Mucosa of stomach (tissue), 1 donor: ENCODE measurements around the gene BAG5.

Experiments
- H3K27me3 ChIP-seq: one replicate; pipeline ENCODE4 v1.7.0; 2013; ENCODE audit warnings: mild to moderate bottlenecking, low read length; ENCODE audit not compliant: control insufficient read depth, insufficient read depth
- H3K36me3 ChIP-seq: one replicate; pipeline ENCODE4 v1.7.0; 2013; ENCODE audit warnings: low read length; ENCODE audit not compliant: control insufficient read depth, insufficient read depth
- H3K4me1 ChIP-seq: one replicate; pipeline ENCODE4 v1.7.0; 2013; ENCODE audit warnings: mild to moderate bottlenecking, low read length; ENCODE audit not compliant: control insufficient read depth, insufficient read depth
- H3K4me3 ChIP-seq: one replicate; pipeline ENCODE4 v1.7.0; 2013; ENCODE audit warnings: low read length
- H3K9ac ChIP-seq: one replicate; pipeline ENCODE4 v1.7.0; 2013; ENCODE audit warnings: mild to moderate bottlenecking, low read length, moderate library complexity
- H3K9me3 ChIP-seq: one replicate; pipeline ENCODE4 v1.7.0; 2013; ENCODE audit warnings: mild to moderate bottlenecking, low read length, moderate library complexity; ENCODE audit not compliant: control insufficient read depth
- donor health status: Pancreatic carcinoma.

The BAG5 gene

GRCh38 chr14:103581954-103582703, 19.7 kb upstream of the BAG5 start:
- no peaks in the 10 kb centered on the region for H3K27me3 ChIP-seq
- H3K9ac ChIP-seq: no peak overlapping the region
- H3K4me1 ChIP-seq: peaks cover 8% of the 10 kb centered on the region
- no peaks in the 10 kb centered on the region for H3K36me3 ChIP-seq
- H3K9me3 ChIP-seq: no peaks in the 10 kb centered on the region
- H3K4me3 ChIP-seq: no peak overlapping the region

DNA sequence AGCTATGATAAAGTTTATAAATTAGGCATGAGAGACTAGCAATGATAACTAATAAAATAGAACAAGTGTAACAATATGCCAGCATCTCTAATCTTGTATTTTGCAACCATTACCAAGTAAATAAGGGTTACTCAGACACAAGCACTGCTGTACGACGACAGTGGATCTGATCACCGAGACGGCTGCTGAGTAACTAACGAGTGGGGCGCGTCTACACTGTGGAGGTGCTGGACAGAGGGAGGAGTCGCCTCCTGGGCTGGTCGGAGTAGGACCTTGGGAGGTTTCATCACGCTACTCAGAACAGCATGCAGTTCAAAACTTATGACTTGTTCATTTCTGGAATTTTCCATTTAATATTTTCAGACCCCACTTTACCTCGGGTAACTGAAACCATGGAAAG, 18.7 kb upstream of the BAG5 start:
- Histone ChIP-seq H3K4me1 (peaks cover 14% of the 10 kb centered on the region), H3K9me3 (no peaks in the 10 kb centered on the region), H3K4me3 (no peak overlapping the region), H3K36me3 (no peaks in the 10 kb centered on the region), H3K27me3 (no peaks in the 10 kb centered on the region), H3K9ac (no peak overlapping the region)

GRCh38 chr14:103578401-103579075, 16.1 kb upstream of the BAG5 start:
- Histone ChIP-seq H3K4me1 (peaks cover 24% of the 10 kb centered on the region), H3K36me3 (no peaks in the 10 kb centered on the region), H3K9me3 (no peaks in the 10 kb centered on the region), H3K4me3 (no peak overlapping the region), H3K27me3 (no peaks in the 10 kb centered on the region), H3K9ac (no peak overlapping the region)

- Histone ChIP-seq H3K9me3 (no peaks in the 10 kb centered on the region), H3K9ac (peak overlapping the region; percentile 44), H3K4me1 (peaks cover 27% of the 10 kb centered on the region), H3K36me3 (no peaks in the 10 kb centered on the region), H3K4me3 (no peak overlapping the region), H3K27me3 (no peaks in the 10 kb centered on the region)
These were observed 14.0 kb upstream of the BAG5 start for GRCh38 chr14:103576371-103577024.

GRCh38 chr14:103574707-103575285, 12.3 kb upstream of the BAG5 start:
- Histone ChIP-seq H3K9ac (peak overlapping the region; percentile 7), H3K9me3 (no peaks in the 10 kb centered on the region), H3K36me3 (no peaks in the 10 kb centered on the region), H3K27me3 (no peaks in the 10 kb centered on the region), H3K4me1 (peaks cover 27% of the 10 kb centered on the region), H3K4me3 (no peak overlapping the region)

DNA sequence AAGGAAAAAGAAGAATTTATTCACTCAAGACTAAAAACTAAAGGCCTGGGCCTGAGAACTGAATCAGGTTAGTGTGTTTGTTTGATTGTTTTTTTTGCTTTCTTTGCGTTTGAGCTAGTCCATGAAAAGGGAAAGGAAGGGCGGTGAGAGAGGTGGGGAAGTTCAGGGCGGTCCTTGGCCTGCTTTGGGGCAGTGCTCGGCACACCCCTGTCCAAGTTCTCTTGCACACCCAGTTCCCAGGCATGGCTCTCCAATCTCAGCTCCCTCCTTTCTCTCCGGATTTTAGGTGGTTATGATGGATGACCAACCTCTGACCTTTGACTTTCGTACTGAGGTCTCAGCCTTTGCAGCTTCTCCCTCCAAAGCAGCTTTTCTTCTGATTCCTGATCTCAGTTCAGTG, 11.6 kb upstream of the BAG5 start:
- H3K4me1 ChIP-seq: peaks cover 27% of the 10 kb centered on the region

DNA sequence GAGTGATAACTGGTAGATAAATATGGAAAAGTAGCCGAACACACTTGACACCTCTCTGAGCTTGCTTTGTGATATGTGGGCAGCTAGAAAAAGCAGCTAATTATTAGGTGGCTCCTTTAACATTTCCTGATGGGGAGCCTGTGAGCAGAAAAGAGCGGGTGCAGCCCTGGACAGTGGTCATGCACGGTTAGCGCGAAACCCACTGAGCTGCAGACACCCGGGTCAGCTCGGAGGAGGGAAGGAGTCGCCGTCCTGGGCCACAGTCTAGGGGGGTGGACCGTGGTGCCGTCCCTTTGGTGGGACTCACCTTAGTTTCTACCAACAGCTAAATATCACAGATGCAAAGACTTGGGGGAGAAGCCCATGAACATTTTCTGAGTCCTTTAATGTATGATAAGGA, 7.0 kb upstream of the BAG5 start:
- Histone ChIP-seq H3K36me3 (no peaks in the 10 kb centered on the region), H3K4me1 (peaks cover 14% of the 10 kb centered on the region), H3K9ac (no peak overlapping the region), H3K27me3 (no peaks in the 10 kb centered on the region), H3K4me3 (no peak overlapping the region), H3K9me3 (no peaks in the 10 kb centered on the region)

More for the DNA sequence above, 11.6 kb upstream of the BAG5 start:
- Histone ChIP-seq H3K36me3 (no peaks in the 10 kb centered on the region), H3K4me3 (no peak overlapping the region), H3K27me3 (no peaks in the 10 kb centered on the region), H3K9ac (peak overlapping the region; percentile 7), H3K9me3 (no peaks in the 10 kb centered on the region)

DNA sequence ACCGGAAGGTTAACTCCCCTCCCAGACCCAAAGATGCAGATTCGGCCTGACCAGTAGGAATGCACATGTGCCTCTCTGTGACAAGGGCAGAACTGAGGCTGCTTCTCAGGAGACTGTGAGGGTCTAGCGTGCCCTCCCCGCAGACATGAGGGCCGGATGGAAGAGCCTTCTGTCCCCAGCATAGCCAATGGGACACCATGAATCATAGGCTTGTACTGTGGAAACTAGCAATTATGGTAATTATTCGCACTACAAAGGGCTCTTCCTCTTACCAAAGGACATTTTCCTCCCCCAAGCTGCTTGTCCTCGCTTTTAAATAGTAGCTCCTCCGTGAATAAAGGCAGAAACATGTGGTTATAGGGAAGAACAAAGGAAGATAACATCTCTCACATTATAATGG, 6.5 kb upstream of the BAG5 start:
- Histone ChIP-seq H3K4me3 (no peak overlapping the region), H3K9me3 (no peaks in the 10 kb centered on the region), H3K36me3 (no peaks in the 10 kb centered on the region), H3K4me1 (peaks cover 9% of the 10 kb centered on the region), H3K9ac (no peak overlapping the region), H3K27me3 (no peaks in the 10 kb centered on the region)

- H3K4me3 ChIP-seq: no peak overlapping the region
- H3K9me3 ChIP-seq: no peaks in the 10 kb centered on the region
- H3K27me3 ChIP-seq: no peaks in the 10 kb centered on the region
- no peaks in the 10 kb centered on the region for H3K36me3 ChIP-seq
- H3K4me1 ChIP-seq: peaks cover 10% of the 10 kb centered on the region
- H3K9ac ChIP-seq: peak overlapping the region; percentile 81
These were observed 1.5 kb upstream of the BAG5 start for GRCh38 chr14:103563844-103564505.

DNA sequence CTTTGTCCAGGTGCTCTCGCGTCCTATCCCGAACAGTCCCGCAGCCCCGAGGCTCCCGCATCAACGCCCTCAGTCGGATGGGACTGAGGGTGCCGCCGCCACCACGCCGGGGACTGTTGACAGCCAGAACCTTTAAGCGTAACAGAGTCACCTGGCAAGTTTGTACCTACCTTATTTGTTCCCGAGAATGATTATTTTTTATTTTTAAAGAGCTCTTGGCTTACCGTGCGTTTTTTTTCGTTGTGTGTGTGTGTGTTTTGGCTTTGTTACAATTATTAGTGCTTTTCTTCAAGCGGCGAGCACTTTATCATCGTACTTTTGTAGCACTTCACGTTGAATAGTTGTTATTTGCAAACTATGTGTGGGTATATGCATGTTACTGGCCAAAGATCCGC, 766 bp upstream of the BAG5 start:
- peak overlapping the region; percentile 85 for H3K4me3 ChIP-seq
- peaks cover 2% of the 10 kb centered on the region for H3K36me3 ChIP-seq
- peak overlapping the region; percentile 81 for H3K9ac ChIP-seq
- H3K9me3 ChIP-seq: no peaks in the 10 kb centered on the region
- H3K27me3 ChIP-seq: no peaks in the 10 kb centered on the region
- peaks cover 16% of the 10 kb centered on the region for H3K4me1 ChIP-seq

DNA sequence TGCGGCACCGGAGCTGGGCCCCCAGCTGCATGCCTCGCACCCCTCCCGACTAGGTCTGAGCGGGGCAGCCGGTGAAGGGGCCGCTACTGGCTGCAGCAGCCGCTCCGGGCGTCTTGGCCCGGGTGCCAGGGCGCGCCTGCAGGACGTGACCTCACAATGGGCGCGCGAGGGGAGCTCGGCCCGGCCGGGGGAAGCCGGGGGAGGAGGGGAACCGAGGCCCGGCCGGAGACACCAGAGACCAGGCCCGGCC, 353 bp downstream of the BAG5 start:
- Histone ChIP-seq H3K9me3 (no peaks in the 10 kb centered on the region), H3K4me3 (peak overlapping the region; percentile 85), H3K4me1 (peaks cover 16% of the 10 kb centered on the region), H3K9ac (peak overlapping the region; percentile 81), H3K27me3 (no peaks in the 10 kb centered on the region), H3K36me3 (peaks cover 4% of the 10 kb centered on the region)
